GM12878 (cell line): Measurements from ENCODE around the gene STRN4. TPM values are rescaled to one million over a fixed set of nuclear protein-coding genes. Genes with fewer than 3 reads are reported as not detected.
A peak's percentile ranks its signal among the peaks of the same experiment; 100 is the strongest.

Source experiments
- ATAC-seq: fragments of 200-7000 bp; cut with Tn5 transposase; 3 replicates; pipeline ENCODE4 v1.9.1; 2020; ENCODE audit warnings: mild to moderate bottlenecking, moderate library complexity
- BruUV-seq: library from RNA; stranded (reverse); fragments of 400-500 nt; replicated peaks from 2 replicates; lab custom pipeline; 2021; lab: Mats Ljungman, UMichigan
- CTCF ChIA-PET: fragments of 300-600 bp; sonication (Branson Sonifier 250); formaldehyde crosslinking; extraction: SDS; loops from one replicate; lab custom pipeline; 2021; ENCODE audit warnings: inconsistent platforms; lab: Yijun Ruan, JAX
- POLR2A ChIA-PET: fragments of 350-600 bp; formaldehyde crosslinking; extraction: SDS; loops from one replicate; lab custom pipeline; 2021; ENCODE audit warnings: inconsistent platforms; lab: Charles Lee
- RAD21 ChIA-PET: fragments of 300-600 bp; sonication (Branson Sonifier 250); formaldehyde crosslinking; loops from one replicate; lab custom pipeline; 2023; ENCODE audit warnings: antibody characterized with exemption; ENCODE audit not compliant: unreplicated experiment; lab: Charles Lee
- SMC1A ChIA-PET: fragments of 300-600 bp; sonication (Branson Sonifier 250); formaldehyde crosslinking; loops from one replicate; lab custom pipeline; 2023; ENCODE audit not compliant: unreplicated experiment, uncharacterized antibody; lab: Charles Lee
- DNase-seq: peaks from one replicate; pipeline ENCODE4 v3.0.0-alpha.2; 2011; ENCODE audit warnings: low read depth, low spot score
- FAIRE-seq: peaks from 3 replicates; lab custom pipeline; 2011; peaks lifted over from hg19 to GRCh38; lab: Jason Lieb, UNC
- H2AFZ ChIP-seq: 2 replicates; pipeline ENCODE4 v1.6.0; 2011; ENCODE audit warnings: low read depth, low read length, control low read depth; ENCODE audit not compliant: control insufficient read depth
- H3K27ac ChIP-seq: 2 replicates; pipeline ENCODE4 v1.5.1; 2011; ENCODE audit warnings: control low read depth; ENCODE audit not compliant: control insufficient read depth, insufficient read depth
- H3K27me3 ChIP-seq, 2 experiments: replicated peaks in 1 of 2; 2 replicates each; pipeline versions ENCODE4 v1.6.0 to v1.6.1; 2011; ENCODE audit warnings: low read length in 1 of 2; ENCODE audit not compliant: control insufficient read depth in 2 of 2, insufficient read depth in 2 of 2
- H3K36me3 ChIP-seq, 2 experiments: 2 replicates each; pipeline ENCODE4 v1.5.1; 2011; ENCODE audit warnings: low read length in 1 of 2; ENCODE audit not compliant: control insufficient read depth in 2 of 2, insufficient read depth in 2 of 2
- H3K4me1 ChIP-seq: 2 replicates; pipeline ENCODE4 v1.6.1; 2011; ENCODE audit warnings: mild to moderate bottlenecking, low read length, moderate library complexity, mixed read lengths; ENCODE audit not compliant: control insufficient read depth, insufficient read depth
- H3K4me2 ChIP-seq: 2 replicates; pipeline ENCODE4 v1.6.0; 2011; ENCODE audit warnings: control low read depth; ENCODE audit not compliant: control insufficient read depth, insufficient read depth
- H3K4me3 ChIP-seq: fragments of 200-600 bp; sonication (generic); 2 replicates; pipeline ENCODE4 v1.5.1; 2016
- H3K79me2 ChIP-seq: 2 replicates; pipeline ENCODE4 v1.6.0; 2011; ENCODE audit warnings: low read length; ENCODE audit not compliant: control insufficient read depth, insufficient read depth
- H3K9ac ChIP-seq: 2 replicates; pipeline ENCODE4 v1.8.0; 2011; ENCODE audit warnings: low read length, control low read depth, mixed read lengths; ENCODE audit not compliant: control insufficient read depth, insufficient read depth
- H3K9me3 ChIP-seq: replicated peaks from 3 replicates; pipeline ENCODE4 v1.5.1; 2011; ENCODE audit warnings: mild to moderate bottlenecking, low read length; ENCODE audit not compliant: control insufficient read depth, insufficient read depth
- H4K20me1 ChIP-seq: 2 replicates; pipeline ENCODE4 v1.6.0; 2011; ENCODE audit not compliant: control insufficient read depth, insufficient read depth
- ATF3 ChIP-seq: IDR thresholded peaks from 2 replicates; pipeline ENCODE4 v1.6.1; 2011; ENCODE audit warnings: low read depth, mild to moderate bottlenecking, low read length, moderate library complexity, borderline replicate concordance; ENCODE audit errors: extremely low read depth
- BHLHE40 ChIP-seq, 2 experiments: fragments of 450-650 bp in 1 of 2; IDR thresholded peaks; 2 replicates each; pipeline ENCODE4 v1.6.1; 2011 to 2017; ENCODE audit warnings: low read depth in 2 of 2, borderline replicate concordance in 1 of 2, improper control_type of control experiment in 1 of 2, low read length in 1 of 2, mild to moderate bottlenecking in 1 of 2
- PKNOX1 ChIP-seq: fragments of 450-650 bp; IDR thresholded peaks from 2 replicates; pipeline ENCODE4 v1.6.1; 2016; ENCODE audit warnings: mild to moderate bottlenecking
- RAD51 ChIP-seq: fragments of 450-650 bp; IDR thresholded peaks from 2 replicates; pipeline ENCODE4 v1.6.1; 2016; ENCODE audit warnings: moderate library complexity, mild to moderate bottlenecking, inconsistent platforms
- SIN3A ChIP-seq: IDR thresholded peaks from 2 replicates; pipeline ENCODE4 v1.6.1; 2012; ENCODE audit warnings: low read depth, low read length, improper control_type of control experiment
- SPI1 ChIP-seq: IDR thresholded peaks from 2 replicates; pipeline ENCODE4 v1.6.1; 2011; ENCODE audit warnings: low read depth, mild to moderate bottlenecking, low read length, moderate library complexity, borderline replicate concordance; ENCODE audit not compliant: insufficient read depth
- TARDBP ChIP-seq: IDR thresholded peaks from 2 replicates; pipeline ENCODE4 v1.6.1; 2016; ENCODE audit warnings: borderline replicate concordance
- ZBED1 ChIP-seq: IDR thresholded peaks from 2 replicates; pipeline ENCODE4 v1.6.1; 2016; ENCODE audit warnings: borderline replicate concordance
- WGBS: methylation state at CpG from one replicate; pipeline ENCODE4 v1.1.6; 2016; ENCODE audit warnings: low lambda C conversion rate; ENCODE audit not compliant: insufficient replicate concordance, insufficient coverage; ENCODE audit errors: missing lambda C conversion rate; 5-methylcytosine and 5-hydroxymethylcytosine counted together
- in situ Hi-C: fragments of 300-500 bp; cut with MboI; formaldehyde crosslinking; loops from 9 replicates; pipeline ENCODE4 v1.14.3; 2018; ENCODE audit warnings: mixed read lengths
- intact Hi-C: fragments of 100-400 bp; cut with micrococcal nuclease; formaldehyde crosslinking; loops from one replicate; pipeline ENCODE4 v1.14.2; 2022; ENCODE audit not compliant: unreplicated experiment
- polyA plus RNA-seq, 11 experiments: library from polyadenylated mRNA; depleted of rRNA in 4 of 11; unstranded in 6 of 11; stranded (reverse) in 5 of 11; fragments of >200 nt; fragmentation: Nextera tagmentation in 4 of 11; fragmentation: Illumina TruSeq in 1 of 11; extraction: Ambion mirVana in 4 of 11; extraction: Trizol in 1 of 11; gene quantifications; 1 replicate in 1 of 11; 2 replicates in 10 of 11; pipeline versions ENCODE4 v1.2.1 to v1.2.3, GENCODE V29; 2011 to 2016; ENCODE audit warnings: inconsistent platforms in 2 of 11, missing spikeins in 2 of 11, low read depth in 1 of 11
- total RNA-seq, 4 experiments: library from RNA; depleted of rRNA in 3 of 4; stranded (reverse); fragments of >200 nt in 3 of 4; fragmentation: Illumina TruSeq in 1 of 4; extraction: Trizol in 1 of 4; gene quantifications; 2 replicates each; pipeline versions ENCODE4 v1.2.1 to v1.2.3, GENCODE V29; 2013 to 2021

Gene STRN4
- total and polyA plus RNA-seq, 10 of the 15 experiments (the other 5 are each of a cell fraction or from before 2014, with no cell fraction given): 0.42 to 62.8 (median 22.5) TPM

- TF ChIP-seq SIN3A (peak; percentile 52; the same call in 1 of the 2 replicates), BHLHE40 (IDR thresholded peaks at IDR 0.05; ENCODE audit: borderline replicate concordance in 1 of 2, low read depth in 2 of 2, low read length in 1 of 2) (peak in 1 of 2 experiments; percentile 35; a peak in 1 of 4 replicates)
These were observed 41.3 kb upstream of the STRN4 start (continued) for GRCh38 chr19:46787331-46788261.

- ChIA-PET RAD21 (no interaction called here), CTCF (interaction anchor here (1.8 to 3.4 kb wide), 4 partner anchors 21 to 38 kb away, joined by 4 to 21 read pairs (median 11); no protein-coding TSS in a partner anchor), POLR2A (interaction anchor here (3.1 kb wide), 1 partner anchor 37 kb away, joined by 13 read pairs; no protein-coding TSS in a partner anchor)
- ATAC-seq (no peak), DNase-seq (no peak), FAIRE-seq (no peak)
- H3K9ac ChIP-seq: peak overlapping the region; percentile 65
- H3K4me3 ChIP-seq: peak overlapping the region; percentile 100
- peak overlapping the region; percentile 94 for H3K27ac ChIP-seq
- H3K4me2 ChIP-seq: peak overlapping the region; percentile 81
- 0 out of 2 replicates have a peak, but pooled peaks cover 7% of the 10 kb centered on the region for H3K4me1 ChIP-seq
- no peaks in the 10 kb centered on the region; the same call in 1 of the 2 replicates for H4K20me1 ChIP-seq
- H3K27me3 ChIP-seq: no peaks in the 10 kb centered on the region
- 2% methylated on average over 5 of the region's 5 CpGs for WGBS
- peaks cover 62% of the 10 kb centered on the region for H3K79me2 ChIP-seq
- in situ Hi-C loops: no loop called here
- no TSS peak for BruUV-seq
- peak; percentile 16; the same call in 1 of the 2 replicates for TF ChIP-seq ATF3
- no peak for TF ChIP-seq PKNOX1
- TF ChIP-seq RAD51: peak; percentile 43; the same call in 1 of the 2 replicates
- TF ChIP-seq ZBED1: no peak
- TF ChIP-seq TARDBP: no peak
- no peak for TF ChIP-seq SPI1
- TF ChIP-seq, all 136 proteins: peak for 2
- SMC1A ChIA-PET: interaction anchor here (1.2 kb wide), 1 partner anchor 35 kb away, joined by 7 read pairs; no protein-coding TSS in a partner anchor
- Histone ChIP-seq H3K36me3 (peaks cover 4 to 10% of the 10 kb centered on the region in 2 experiments; a peak in 3 of 4 replicates), H3K9me3 (no peaks in the 10 kb centered on the region; the same call in 2 of the 3 replicates), H2AFZ (0 out of 2 replicates have a peak overlapping the region, but pooled peaks have one; percentile 30)
- intact Hi-C loops: loop anchor here (5.0 kb wide), 1 partner anchor 35 kb away; no protein-coding TSS in a partner anchor
These were observed 40.7 kb upstream of the STRN4 start for GRCh38 chr19:46787040-46787330.
